Measurements from ENCODE around the gene IMPDH1.

DNA sequence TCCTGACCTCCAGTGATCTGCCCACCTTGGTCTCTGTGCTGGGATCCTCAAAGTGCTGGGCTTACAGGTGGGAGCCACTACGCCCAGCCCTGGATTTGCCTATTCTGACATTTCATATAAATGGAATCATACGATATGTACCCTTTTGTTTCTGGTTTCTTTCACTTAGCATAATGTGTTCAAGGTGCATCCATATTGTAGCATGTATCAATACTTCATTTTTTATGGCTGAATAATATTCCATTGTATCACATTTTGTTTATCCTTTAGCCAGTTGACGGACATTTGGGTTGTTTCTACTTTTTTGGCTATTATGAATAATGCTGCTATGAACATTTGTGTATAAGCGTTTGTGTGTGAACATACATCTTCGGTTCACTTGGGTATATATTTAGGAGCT, 41.1 kb upstream of the IMPDH1 start:
- TF ChIP-seq REST (IDR thresholded peaks at IDR 0.05; ENCODE audit: insufficient read depth in 1 of 2, low read depth in 2 of 2, low read length in 1 of 2) (no peak), TCF7L2 (IDR thresholded peaks at IDR 0.05; ENCODE audit: low read depth, low read length) (no peak)
- TF ChIP-seq, protein P1, sequence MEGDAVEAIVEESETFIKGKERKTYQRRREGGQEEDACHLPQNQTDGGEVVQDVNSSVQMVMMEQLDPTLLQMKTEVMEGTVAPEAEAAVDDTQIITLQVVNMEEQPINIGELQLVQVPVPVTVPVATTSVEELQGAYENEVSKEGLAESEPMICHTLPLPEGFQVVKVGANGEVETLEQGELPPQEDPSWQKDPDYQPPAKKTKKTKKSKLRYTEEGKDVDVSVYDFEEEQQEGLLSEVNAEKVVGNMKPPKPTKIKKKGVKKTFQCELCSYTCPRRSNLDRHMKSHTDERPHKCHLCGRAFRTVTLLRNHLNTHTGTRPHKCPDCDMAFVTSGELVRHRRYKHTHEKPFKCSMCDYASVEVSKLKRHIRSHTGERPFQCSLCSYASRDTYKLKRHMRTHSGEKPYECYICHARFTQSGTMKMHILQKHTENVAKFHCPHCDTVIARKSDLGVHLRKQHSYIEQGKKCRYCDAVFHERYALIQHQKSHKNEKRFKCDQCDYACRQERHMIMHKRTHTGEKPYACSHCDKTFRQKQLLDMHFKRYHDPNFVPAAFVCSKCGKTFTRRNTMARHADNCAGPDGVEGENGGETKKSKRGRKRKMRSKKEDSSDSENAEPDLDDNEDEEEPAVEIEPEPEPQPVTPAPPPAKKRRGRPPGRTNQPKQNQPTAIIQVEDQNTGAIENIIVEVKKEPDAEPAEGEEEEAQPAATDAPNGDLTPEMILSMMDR (IDR thresholded peaks at IDR 0.05), result no peak

All from Panc1 (cell line).